Fibroblast of villous mesenchyme (primary cell): ENCODE data around the gene MPC1L. TPM values are rescaled to one million over a fixed set of nuclear protein-coding genes. Genes with fewer than 3 reads are reported as not detected.

Experiments
- DNase-seq: peaks from one replicate; pipeline ENCODE4 v3.0.0-alpha.2; 2010; ENCODE audit warnings: low read depth
- H3K4me3 ChIP-seq: 2 replicates; pipeline ENCODE4 v1.5.1; 2011; ENCODE audit warnings: low read depth, mild to moderate bottlenecking, low read length
- total RNA-seq: library from RNA; depleted of rRNA; stranded (reverse); fragments of >200 nt; gene quantifications from 2 replicates; pipeline ENCODE4 v1.2.3, GENCODE V29; 2012
- TF ChIP-seq, protein P1 (sequence below): IDR thresholded peaks from 2 replicates; pipeline ENCODE4 v1.5.1; 2012; ENCODE audit warnings: low read depth, mild to moderate bottlenecking, low read length; ENCODE audit not compliant: insufficient read depth

MPC1L gene
- total RNA-seq, 1 donor, result not detected

DNA sequence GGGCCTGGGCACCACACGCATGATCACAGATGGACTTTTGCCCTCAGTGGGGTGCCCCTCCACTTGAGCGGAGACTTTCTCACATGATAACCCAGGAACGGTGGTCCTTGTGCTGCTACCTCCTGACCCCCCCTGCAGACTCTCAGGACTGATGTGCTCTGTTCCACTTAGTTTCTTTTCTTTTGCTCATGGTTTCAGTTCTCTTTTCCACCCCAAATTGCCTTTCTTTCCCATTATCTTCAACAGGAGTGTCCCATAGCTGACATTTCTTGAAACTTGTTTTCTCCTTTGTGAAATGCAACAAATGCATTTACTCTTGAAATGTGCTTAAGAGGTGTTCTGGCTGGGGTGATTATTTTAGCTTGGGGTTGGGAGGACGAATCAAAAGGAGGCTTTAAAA lies 9.0 kb downstream of the MPC1L start:
- no peak for DNase-seq
- TF ChIP-seq, protein P1, sequence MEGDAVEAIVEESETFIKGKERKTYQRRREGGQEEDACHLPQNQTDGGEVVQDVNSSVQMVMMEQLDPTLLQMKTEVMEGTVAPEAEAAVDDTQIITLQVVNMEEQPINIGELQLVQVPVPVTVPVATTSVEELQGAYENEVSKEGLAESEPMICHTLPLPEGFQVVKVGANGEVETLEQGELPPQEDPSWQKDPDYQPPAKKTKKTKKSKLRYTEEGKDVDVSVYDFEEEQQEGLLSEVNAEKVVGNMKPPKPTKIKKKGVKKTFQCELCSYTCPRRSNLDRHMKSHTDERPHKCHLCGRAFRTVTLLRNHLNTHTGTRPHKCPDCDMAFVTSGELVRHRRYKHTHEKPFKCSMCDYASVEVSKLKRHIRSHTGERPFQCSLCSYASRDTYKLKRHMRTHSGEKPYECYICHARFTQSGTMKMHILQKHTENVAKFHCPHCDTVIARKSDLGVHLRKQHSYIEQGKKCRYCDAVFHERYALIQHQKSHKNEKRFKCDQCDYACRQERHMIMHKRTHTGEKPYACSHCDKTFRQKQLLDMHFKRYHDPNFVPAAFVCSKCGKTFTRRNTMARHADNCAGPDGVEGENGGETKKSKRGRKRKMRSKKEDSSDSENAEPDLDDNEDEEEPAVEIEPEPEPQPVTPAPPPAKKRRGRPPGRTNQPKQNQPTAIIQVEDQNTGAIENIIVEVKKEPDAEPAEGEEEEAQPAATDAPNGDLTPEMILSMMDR, result no peak
- no peak overlapping the region for H3K4me3 ChIP-seq

DNA sequence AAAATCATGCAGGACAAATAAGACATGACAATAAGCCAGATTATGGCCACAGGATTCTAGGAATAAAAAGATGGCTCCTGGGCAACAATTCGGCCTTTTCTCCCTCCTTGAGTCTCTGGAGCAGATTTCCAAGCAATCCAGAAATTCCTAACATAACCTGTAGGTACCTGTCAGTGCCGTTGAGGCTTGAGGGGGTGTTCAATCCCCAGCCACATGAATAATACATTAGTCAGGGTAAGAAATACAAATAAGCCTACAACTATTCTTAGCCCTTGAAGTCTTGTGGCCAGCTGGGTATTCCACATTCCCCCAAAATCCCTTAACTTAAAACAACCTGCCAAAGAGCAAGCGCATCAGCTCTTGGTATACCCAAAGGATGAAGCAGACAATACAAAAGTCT lies 14.5 kb downstream of the MPC1L start:
- TF ChIP-seq, protein P1, result no peak
- H3K4me3 ChIP-seq, result no peak overlapping the region
- no peak for DNase-seq

DNA sequence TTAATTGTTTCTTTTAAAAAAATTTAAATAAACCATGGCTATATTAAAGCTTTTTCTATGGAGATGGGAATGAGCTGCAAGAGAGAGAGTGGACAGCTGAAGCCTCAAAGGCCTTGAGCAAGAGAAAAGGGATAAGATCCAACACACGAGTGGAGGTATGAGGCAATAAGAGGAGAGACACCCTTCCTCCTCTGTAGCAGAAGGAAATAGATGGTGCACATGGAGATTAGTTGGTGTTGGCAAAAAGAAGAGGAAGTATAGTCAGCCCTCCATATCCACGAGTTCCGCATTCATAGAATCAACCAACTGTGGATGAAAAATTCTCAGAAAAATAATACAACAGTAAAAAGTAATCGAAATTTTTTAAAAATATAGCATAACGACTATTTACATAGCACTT lies 20.9 kb downstream of the MPC1L start:
- TF ChIP-seq, protein P1, result no peak
- peak; percentile 76 for DNase-seq
- peak overlapping the region; percentile 55 for H3K4me3 ChIP-seq

DNA sequence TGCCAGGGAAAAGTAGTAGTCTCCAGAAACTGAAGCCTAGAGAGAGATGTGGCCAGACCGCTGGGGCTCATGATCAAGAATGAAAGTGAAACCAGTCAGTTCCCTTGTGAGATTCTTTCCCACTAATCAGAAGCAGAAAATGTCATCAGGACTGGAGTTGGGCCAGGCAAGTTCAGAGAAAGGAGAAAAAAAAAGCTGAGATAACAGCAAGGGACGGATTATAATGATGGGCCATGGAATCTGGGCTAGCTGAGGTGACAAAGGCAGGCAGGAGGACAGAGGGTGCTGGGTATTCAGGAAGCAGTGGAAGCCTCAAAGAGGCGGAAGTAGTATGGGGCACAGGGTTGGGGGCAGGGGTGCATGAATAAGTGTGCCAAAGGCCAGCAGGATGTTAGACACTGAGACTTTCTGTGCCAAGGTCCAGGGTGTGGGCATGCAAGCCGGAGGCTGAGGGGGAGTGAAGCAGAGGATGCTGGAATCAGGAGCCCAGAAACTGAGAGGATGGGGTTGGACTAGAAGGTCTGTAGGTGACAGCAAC lies 21.7 kb downstream of the MPC1L start:
- peak; percentile 82 for DNase-seq
- TF ChIP-seq, protein P1, result no peak
- H3K4me3 ChIP-seq, result peak overlapping the region; percentile 55

DNA sequence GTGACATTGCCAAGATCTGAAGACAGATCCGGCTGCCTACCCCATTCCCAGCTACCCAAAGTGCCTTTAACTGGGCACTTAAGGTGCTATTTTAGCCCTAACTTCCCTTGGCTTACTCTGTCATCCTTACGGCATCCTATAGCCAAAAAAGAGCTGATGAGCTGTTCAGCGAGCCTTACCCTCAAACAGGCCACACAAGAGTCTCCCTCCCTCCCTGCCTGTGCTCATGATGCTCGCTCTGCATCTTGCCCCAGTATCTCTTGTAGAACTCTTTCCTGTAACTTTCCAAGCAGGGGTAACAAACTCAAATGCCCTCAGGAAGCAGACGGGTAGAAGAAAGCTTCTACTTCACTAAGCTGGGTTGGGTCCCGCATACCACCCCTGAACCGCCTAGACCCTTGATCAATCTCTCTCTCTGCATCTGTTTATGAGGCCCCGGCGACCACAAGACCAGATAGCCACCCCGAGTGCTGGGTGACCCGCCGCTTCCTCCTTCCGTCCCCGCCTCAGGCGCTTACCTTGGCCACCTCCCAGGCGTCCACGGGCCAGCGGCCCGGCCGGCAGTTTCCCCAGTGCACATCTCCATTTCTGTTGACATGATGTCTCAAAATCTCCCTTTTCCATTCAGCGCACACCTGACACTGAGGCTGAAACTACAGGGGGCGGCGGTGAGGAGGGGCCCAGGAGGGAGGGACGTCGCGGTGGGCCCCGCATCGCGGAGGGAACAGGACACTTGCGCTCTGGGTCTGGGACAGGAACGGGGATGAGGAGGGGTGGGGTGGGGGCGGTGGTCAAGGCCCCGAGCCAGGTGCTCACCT lies 23.5 kb downstream of the MPC1L start:
- DNase-seq, result peak; percentile 43
- TF ChIP-seq, protein P1, result no peak
- H3K4me3 ChIP-seq, result peak overlapping the region; percentile 64

DNA sequence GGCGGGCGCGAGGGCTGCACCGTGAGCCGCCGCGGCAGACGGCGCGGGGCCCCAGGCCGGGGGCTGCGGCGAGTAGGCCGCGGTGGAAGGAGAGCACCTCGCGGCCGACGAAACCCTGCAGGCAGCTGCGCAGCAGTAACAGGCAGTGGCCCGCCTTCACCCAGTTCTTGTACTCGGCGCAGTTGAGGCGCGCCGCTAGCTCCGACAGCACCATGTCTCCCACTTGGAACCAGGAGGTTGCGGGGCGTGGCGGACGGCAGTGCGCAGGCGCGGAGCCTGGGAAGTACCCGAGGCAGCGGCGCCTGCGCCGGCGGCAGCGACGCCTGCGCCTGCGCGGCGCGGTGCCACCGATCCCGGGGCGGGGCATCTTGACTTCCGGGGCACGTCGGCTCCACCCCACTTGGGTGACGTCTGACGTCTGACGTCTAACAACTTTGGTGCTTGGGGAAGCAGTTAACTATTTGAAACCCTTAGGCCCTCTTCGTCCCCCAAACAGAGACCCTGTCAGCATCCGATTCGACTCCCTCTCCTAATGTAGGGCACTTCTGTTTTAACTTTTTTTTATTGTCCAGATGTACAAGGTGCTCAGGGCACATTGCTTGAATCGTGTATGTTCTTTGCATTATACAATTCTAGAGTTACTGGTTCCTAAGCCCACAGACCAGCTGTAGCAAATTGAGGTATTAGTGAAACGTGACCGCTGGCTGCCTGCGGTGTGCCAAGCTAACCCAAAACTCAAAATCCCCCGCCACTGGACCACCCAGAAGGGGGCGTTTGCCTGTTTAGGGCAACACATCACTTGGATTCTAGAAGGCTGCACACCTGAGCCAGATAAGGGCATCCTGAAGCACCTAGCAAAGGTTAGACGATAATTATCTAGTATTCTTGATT lies 24.3 kb downstream of the MPC1L start, which contains the start of gene CXorf38:
Gene CXorf38, minus strand, starts transcription at position 255 of the 891 bp plus-strand sequence. Its CDS starts 41 bp downstream, at position 214.
- DNase-seq, result peak; percentile 88
- peak within 1 kb of the TSS; percentile 64 for H3K4me3 ChIP-seq
- TF ChIP-seq, protein P1, result no peak
